ENCODE data around the gene HS3ST3B1.

DNA sequence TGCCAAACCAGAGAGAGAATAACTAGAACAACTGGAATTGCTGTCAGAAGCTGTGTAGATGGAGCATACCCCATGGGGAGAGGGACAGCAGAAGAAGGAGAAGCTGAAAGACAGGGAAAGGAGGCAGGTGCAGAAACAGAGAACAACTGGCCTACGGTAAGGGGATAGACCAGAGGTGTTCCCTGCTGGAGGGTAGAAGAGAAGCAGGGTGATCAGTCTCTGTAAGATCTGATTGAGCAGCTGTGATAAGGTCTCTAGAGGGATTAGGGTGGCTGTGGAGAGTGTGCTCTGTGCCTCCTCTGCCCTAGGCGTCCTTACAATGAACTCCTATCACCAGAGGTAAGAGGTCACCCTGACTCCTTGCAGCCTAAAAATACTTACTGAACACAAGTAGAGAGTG is 30.4 kb upstream of the HS3ST3B1 start:
- TF ChIP-seq TEAD4 (IDR thresholded peaks at IDR 0.05; ENCODE audit: borderline replicate concordance, insufficient read depth) (no peak), EP300 (IDR thresholded peaks at IDR 0.05; ENCODE audit: borderline replicate concordance in 1 of 2, low read depth in 1 of 2, low read length in 1 of 2) (no peak), EZH2phosphoT487 (IDR thresholded peaks at IDR 0.05; ENCODE audit: borderline replicate concordance, low read depth) (no peak), RAD21 (IDR thresholded peaks at IDR 0.05; ENCODE audit: low read length) (no peak)

Data from SK-N-SH (cell line).